Measurements from ENCODE around the gene VARS2.

Gene VARS2

GRCh38 chr6:30914076-30914853 is at the start of gene VARS2 (continued):
- TF ChIP-seq, protein P1, sequence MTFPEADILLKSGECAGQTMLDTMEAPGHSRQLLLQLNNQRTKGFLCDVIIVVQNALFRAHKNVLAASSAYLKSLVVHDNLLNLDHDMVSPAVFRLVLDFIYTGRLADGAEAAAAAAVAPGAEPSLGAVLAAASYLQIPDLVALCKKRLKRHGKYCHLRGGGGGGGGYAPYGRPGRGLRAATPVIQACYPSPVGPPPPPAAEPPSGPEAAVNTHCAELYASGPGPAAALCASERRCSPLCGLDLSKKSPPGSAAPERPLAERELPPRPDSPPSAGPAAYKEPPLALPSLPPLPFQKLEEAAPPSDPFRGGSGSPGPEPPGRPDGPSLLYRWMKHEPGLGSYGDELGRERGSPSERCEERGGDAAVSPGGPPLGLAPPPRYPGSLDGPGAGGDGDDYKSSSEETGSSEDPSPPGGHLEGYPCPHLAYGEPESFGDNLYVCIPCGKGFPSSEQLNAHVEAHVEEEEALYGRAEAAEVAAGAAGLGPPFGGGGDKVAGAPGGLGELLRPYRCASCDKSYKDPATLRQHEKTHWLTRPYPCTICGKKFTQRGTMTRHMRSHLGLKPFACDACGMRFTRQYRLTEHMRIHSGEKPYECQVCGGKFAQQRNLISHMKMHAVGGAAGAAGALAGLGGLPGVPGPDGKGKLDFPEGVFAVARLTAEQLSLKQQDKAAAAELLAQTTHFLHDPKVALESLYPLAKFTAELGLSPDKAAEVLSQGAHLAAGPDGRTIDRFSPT (tag by site-specific recombination; IDR thresholded peaks at IDR 0.05): peak; percentile 45; the same call in 1 of the 2 replicates
- TF ChIP-seq, protein P2, sequence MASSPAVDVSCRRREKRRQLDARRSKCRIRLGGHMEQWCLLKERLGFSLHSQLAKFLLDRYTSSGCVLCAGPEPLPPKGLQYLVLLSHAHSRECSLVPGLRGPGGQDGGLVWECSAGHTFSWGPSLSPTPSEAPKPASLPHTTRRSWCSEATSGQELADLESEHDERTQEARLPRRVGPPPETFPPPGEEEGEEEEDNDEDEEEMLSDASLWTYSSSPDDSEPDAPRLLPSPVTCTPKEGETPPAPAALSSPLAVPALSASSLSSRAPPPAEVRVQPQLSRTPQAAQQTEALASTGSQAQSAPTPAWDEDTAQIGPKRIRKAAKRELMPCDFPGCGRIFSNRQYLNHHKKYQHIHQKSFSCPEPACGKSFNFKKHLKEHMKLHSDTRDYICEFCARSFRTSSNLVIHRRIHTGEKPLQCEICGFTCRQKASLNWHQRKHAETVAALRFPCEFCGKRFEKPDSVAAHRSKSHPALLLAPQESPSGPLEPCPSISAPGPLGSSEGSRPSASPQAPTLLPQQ (tag by site-specific recombination; IDR thresholded peaks at IDR 0.05): peak; percentile 80
- TF ChIP-seq ZNF600 (tag by site-specific recombination; IDR thresholded peaks at IDR 0.05) (peak; percentile 93), SP2 (tag by site-specific recombination; IDR thresholded peaks at IDR 0.05) (peak; percentile 61; the same call in 1 of the 2 replicates), ZNF2 (tag by site-specific recombination; IDR thresholded peaks at IDR 0.05) (peak; percentile 40; the same call in 1 of the 2 replicates), ZNF48 (tag by site-specific recombination; IDR thresholded peaks at IDR 0.05) (no peak), KLF16 (tag by site-specific recombination; IDR thresholded peaks at IDR 0.05) (no peak), ZNF169 (tag by site-specific recombination; IDR thresholded peaks at IDR 0.05) (no peak), PATZ1 (tag by site-specific recombination; IDR thresholded peaks at IDR 0.05) (peak; percentile 51), KLF1 (tag by site-specific recombination; IDR thresholded peaks at IDR 0.05) (peak; percentile 33; the same call in 1 of the 2 replicates), ZNF292 (tag by site-specific recombination; IDR thresholded peaks at IDR 0.05; ENCODE audit: borderline replicate concordance, low read depth) (no peak), ZNF768 (tag by site-specific recombination; IDR thresholded peaks at IDR 0.05) (no peak), ZBTB8A (tag by site-specific recombination; IDR thresholded peaks at IDR 0.05) (peak; percentile 70), KLF10 (tag by site-specific recombination; IDR thresholded peaks at IDR 0.05) (peak; percentile 62; the same call in 1 of the 2 replicates), ZEB2 (tag by site-specific recombination; IDR thresholded peaks at IDR 0.05) (peak; percentile 82), ZXDB (tag by site-specific recombination; IDR thresholded peaks at IDR 0.05) (peak; percentile 88), ZNF133 (tag by site-specific recombination; IDR thresholded peaks at IDR 0.05) (no peak), GLIS1 (tag by site-specific recombination; IDR thresholded peaks at IDR 0.05) (peak; percentile 80), ZNF394 (tag by site-specific recombination; IDR thresholded peaks at IDR 0.05; ENCODE audit: borderline replicate concordance) (0 out of 2 replicates have a peak, but pooled peaks have one; percentile 33), ZBTB20 (tag by site-specific recombination; IDR thresholded peaks at IDR 0.05) (peak; percentile 66)
- TF ChIP-seq, protein P3, sequence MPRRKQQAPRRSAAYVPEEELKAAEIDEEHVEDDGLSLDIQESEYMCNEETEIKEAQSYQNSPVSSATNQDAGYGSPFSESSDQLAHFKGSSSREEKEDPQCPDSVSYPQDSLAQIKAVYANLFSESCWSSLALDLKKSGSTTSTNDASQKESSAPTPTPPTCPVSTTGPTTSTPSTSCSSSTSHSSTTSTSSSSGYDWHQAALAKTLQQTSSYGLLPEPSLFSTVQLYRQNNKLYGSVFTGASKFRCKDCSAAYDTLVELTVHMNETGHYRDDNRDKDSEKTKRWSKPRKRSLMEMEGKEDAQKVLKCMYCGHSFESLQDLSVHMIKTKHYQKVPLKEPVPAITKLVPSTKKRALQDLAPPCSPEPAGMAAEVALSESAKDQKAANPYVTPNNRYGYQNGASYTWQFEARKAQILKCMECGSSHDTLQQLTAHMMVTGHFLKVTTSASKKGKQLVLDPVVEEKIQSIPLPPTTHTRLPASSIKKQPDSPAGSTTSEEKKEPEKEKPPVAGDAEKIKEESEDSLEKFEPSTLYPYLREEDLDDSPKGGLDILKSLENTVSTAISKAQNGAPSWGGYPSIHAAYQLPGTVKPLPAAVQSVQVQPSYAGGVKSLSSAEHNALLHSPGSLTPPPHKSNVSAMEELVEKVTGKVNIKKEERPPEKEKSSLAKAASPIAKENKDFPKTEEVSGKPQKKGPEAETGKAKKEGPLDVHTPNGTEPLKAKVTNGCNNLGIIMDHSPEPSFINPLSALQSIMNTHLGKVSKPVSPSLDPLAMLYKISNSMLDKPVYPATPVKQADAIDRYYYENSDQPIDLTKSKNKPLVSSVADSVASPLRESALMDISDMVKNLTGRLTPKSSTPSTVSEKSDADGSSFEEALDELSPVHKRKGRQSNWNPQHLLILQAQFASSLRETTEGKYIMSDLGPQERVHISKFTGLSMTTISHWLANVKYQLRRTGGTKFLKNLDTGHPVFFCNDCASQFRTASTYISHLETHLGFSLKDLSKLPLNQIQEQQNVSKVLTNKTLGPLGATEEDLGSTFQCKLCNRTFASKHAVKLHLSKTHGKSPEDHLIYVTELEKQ (tag by site-specific recombination; IDR thresholded peaks at IDR 0.05; ENCODE audit: borderline replicate concordance): no peak
- TF ChIP-seq, protein P4, sequence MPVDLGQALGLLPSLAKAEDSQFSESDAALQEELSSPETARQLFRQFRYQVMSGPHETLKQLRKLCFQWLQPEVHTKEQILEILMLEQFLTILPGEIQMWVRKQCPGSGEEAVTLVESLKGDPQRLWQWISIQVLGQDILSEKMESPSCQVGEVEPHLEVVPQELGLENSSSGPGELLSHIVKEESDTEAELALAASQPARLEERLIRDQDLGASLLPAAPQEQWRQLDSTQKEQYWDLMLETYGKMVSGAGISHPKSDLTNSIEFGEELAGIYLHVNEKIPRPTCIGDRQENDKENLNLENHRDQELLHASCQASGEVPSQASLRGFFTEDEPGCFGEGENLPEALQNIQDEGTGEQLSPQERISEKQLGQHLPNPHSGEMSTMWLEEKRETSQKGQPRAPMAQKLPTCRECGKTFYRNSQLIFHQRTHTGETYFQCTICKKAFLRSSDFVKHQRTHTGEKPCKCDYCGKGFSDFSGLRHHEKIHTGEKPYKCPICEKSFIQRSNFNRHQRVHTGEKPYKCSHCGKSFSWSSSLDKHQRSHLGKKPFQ (tag by site-specific recombination; IDR thresholded peaks at IDR 0.05): no peak
- TF ChIP-seq, protein P5, sequence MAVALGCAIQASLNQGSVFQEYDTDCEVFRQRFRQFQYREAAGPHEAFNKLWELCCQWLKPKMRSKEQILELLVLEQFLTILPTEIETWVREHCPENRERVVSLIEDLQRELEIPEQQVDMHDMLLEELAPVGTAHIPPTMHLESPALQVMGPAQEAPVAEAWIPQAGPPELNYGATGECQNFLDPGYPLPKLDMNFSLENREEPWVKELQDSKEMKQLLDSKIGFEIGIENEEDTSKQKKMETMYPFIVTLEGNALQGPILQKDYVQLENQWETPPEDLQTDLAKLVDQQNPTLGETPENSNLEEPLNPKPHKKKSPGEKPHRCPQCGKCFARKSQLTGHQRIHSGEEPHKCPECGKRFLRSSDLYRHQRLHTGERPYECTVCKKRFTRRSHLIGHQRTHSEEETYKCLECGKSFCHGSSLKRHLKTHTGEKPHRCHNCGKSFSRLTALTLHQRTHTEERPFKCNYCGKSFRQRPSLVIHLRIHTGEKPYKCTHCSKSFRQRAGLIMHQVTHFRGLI (tag by site-specific recombination; IDR thresholded peaks at IDR 0.05): peak; percentile 34; the same call in 1 of the 2 replicates
- TF ChIP-seq, protein P6, sequence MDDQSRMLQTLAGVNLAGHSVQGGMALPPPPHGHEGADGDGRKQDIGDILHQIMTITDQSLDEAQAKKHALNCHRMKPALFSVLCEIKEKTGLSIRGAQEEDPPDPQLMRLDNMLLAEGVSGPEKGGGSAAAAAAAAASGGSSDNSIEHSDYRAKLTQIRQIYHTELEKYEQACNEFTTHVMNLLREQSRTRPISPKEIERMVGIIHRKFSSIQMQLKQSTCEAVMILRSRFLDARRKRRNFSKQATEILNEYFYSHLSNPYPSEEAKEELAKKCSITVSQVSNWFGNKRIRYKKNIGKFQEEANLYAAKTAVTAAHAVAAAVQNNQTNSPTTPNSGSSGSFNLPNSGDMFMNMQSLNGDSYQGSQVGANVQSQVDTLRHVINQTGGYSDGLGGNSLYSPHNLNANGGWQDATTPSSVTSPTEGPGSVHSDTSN (CRISPR knock-in tag; IDR thresholded peaks at IDR 0.05): peak; percentile 83
- TF ChIP-seq, protein P7, sequence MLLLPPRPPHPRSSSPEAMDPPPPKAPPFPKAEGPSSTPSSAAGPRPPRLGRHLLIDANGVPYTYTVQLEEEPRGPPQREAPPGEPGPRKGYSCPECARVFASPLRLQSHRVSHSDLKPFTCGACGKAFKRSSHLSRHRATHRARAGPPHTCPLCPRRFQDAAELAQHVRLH (tag by site-specific recombination; IDR thresholded peaks at IDR 0.05): 0 out of 2 replicates have a peak, but pooled peaks have one; percentile 20
